GM21381 (cell line): ENCODE results near the gene THAP6.
"Not testable (repeated sequence)": the region's sequence is repeated elsewhere in the genome, so short reads cannot be mapped to it uniquely, and the experiment has no call there.

Experiments
- ATAC-seq: cut with Tn5 transposase; IDR thresholded peaks from one replicate; pipeline ENCODE4 v1.9.1; 2021; ENCODE audit warnings: mild to moderate bottlenecking, moderate library complexity; ENCODE audit not compliant: unreplicated experiment

THAP6 gene

GRCh38 chr4:75514131-75514948 is at the start of gene THAP6, which contains the start of gene RCHY1:
Gene THAP6 (plus strand): TSS chr4:75514473. CDS start chr4:75515453, 980 bp downstream.
Gene RCHY1 (minus strand): TSS chr4:75514403. CDS start chr4:75514286, 117 bp downstream.
- peak; percentile 91 for ATAC-seq

- ATAC-seq, result no peak
Observed at GRCh38 chr4:75469896-75470295, 44.4 kb upstream of the THAP6 start.

GRCh38 chr4:75470738-75471137 is 43.5 kb upstream of the THAP6 start:
- ATAC-seq, result no peak

GRCh38 chr4:75477201-75477600 is 37.1 kb upstream of the THAP6 start:
- ATAC-seq, result no peak

DNA sequence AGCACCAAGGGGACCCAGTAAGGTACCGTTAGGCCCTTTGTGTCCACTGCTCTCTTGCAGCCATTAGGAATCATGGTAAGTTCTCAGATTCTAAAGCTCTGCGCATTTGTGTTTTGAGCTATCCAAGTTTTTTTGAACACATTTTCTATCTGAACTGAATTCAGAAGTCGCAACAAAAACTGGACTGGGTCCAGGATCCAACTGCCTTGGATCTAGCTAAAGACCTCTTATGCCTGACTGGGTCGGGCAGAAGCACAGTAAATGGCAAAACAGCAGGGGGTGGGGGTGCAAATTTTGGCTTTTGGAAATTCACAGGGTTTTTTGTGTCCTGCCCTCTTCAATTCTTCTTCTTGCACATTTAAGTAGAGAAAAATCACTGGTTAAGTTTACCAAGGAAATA is 30.1 kb upstream of the THAP6 start:
- no peak for ATAC-seq

GRCh38 chr4:75490155-75490554 is 24.1 kb upstream of the THAP6 start:
- ATAC-seq, result no peak

- no peak for ATAC-seq
Observed at GRCh38 chr4:75494563-75494962, 19.7 kb upstream of the THAP6 start.

GRCh38 chr4:75495476-75495875 is 18.8 kb upstream of the THAP6 start:
- ATAC-seq, result no peak

GRCh38 chr4:75496406-75496805 is 17.9 kb upstream of the THAP6 start:
- ATAC-seq, result no peak

- no peak for ATAC-seq
Observed at GRCh38 chr4:75497133-75497532, 17.1 kb upstream of the THAP6 start.

DNA sequence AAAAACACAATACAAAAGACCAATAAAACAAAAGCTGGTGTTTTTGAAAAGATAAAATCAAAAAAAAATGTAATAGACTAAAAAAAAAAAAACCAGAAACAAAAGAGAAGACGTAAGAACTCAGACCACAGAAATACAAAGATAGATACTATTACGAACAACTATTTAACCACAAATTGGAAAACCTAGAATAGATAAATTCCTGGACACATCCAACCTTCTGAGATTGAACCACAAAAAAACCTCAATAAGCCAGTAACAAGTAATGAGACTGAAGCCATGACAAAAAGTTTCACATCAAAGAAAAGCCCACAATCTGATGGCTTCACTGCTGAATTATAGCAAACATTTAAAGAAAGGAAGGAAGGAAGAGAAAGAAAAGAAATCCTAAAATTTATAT is 16.2 kb upstream of the THAP6 start:
- ATAC-seq, result no peak

GRCh38 chr4:75499900-75500299 is 14.4 kb upstream of the THAP6 start:
- no peak for ATAC-seq

DNA sequence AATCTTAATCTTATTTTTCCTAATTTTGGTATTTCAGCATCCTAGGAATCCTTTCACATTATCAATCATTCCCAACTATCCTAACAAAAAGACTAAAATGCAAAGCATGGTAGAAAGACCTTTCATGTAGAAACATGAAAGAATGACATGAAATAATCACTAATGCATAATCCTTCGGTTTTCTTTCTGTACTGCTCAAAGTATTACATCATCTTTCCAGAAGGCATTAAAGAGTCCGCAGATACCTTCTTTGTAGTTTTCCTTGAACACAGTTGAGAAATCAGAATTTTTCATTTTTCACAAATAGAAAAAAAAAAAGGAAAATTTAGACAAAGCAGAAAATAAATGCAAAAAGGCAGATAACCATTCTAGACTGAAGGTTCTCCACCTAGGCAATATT is 11.6 kb upstream of the THAP6 start:
- no peak for ATAC-seq

DNA sequence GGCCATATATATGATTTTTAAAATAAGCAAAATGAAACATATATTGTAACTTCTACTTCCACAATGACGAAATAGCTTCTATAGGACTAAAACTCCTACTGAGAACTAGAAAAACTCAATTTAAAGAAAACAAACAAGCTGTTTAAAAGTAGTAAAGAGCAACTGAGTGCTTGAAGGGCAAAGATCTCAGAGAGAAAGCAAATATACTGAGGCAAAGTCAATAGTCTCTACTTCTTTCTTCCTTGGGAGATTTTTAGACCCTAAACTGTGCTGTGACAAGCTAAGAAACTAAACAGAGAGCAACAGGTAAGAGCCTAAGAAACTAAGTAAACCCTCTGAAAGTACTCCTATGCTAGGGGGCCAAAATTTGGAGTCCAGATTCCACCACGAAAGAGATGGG is 8.6 kb upstream of the THAP6 start:
- ATAC-seq, result no peak

DNA sequence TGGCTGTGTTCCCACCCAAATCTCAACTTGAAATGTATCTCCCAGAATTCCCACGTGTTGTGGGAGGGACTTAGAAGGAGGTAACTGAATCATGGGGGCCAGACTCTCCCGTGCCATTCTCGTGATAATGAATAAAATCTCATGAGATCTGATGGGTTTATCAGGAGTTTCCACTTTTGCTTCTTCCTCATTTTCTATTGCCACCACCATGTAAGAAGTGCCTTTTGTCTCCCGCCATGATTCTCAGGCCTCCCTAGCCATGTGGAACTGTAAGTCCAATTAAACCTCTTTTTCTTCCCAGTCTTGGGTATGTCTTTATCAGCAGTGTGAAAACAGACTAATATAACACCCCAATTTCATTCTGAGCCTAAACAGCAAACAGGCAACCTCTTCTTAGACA is 4.7 kb upstream of the THAP6 start:
- not testable (repeated sequence) for ATAC-seq

DNA sequence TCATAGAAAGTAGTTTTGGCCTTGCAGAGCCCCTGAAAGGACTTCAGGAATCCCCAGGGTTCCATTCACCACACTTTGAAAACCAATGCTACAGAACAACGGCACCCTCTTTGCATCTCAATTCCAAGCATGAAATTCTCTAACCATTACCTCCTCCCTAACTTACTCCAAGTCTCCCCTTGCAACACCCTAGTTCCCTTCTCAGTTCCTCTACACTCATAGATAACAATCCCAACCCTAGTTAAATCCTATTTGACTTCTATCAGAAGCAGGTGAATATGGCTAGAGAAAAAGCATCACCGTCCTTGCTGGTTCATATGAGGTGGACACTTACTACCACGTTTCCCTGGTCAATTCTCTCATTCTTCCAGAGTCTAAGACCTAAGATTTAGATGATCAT is 2.4 kb upstream of the THAP6 start:
- ATAC-seq, result no peak

- no peak for ATAC-seq
Observed at GRCh38 chr4:75512386-75513211, 1.7 kb upstream of the THAP6 start.

GRCh38 chr4:75513526-75514130 is 645 bp upstream of the THAP6 start:
- no peak for ATAC-seq

DNA sequence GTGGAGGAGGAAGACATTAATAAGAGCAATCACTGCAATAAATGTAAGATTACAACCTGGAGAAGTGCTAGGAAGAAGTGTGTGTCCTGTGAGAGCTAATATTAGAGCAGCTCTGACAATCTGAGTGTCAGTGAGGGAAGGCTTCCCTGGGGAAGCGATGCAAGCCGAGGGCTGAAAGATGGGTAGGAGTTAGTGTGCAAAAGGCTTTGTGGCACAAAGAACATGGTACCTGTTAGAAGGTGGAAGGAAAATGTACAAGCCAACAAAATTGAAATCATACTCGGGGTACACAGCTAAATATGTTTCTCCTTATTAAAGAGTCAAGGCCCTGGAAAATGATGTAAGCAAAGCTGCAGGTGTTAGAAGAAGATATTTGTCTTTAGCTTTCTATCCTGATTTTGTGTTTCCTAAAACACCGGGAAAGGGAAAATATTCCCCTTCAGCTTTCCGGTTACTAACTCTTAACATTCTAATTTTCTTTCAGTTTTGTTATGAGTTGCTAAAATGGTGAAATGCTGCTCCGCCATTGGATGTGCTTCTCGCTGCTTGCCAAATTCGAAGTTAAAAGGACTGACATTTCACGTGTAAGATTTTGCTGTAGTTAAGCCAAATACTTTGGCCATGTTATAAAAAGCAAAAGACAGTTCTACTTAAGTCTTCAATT is 808 bp downstream of the THAP6 start:
- ATAC-seq, result no peak

- no peak for ATAC-seq
Observed at GRCh38 chr4:75516144-75516543, 1.9 kb downstream of the THAP6 start.

DNA sequence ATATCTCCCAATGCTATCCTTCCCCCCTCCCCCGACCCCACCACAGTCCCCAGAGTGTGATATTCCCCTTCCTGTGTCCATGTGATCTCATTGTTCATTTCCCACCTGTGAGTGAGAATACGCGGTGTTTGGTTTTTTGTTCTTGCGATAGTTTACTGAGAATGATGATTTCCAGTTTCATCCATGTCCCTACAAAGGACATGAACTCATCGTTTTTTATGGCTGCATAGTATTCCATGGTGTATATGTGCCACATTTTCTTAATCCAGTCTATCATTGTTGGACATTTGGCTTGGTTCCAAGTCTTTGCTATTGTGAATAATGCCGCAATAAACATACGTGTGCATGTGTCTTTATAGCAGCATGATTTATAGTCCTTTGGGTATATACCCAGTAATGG is 5.2 kb downstream of the THAP6 start:
- not testable (repeated sequence) for ATAC-seq
